Neutrophil (primary cell): ENCODE measurements around the gene ARHGEF19.
"Not testable (repeated sequence)": the region's sequence is repeated elsewhere in the genome, so short reads cannot be mapped to it uniquely, and the experiment has no call there.

Source experiments
- H3K27ac ChIP-seq: fragments of 200-600 bp; sonication (generic); 2 replicates; pipeline ENCODE4 v1.5.1; 2016; ENCODE audit warnings: mild to moderate bottlenecking, moderate library complexity
- H3K27me3 ChIP-seq: fragments of 200-600 bp; sonication (generic); 2 replicates; pipeline ENCODE4 v1.6.0; 2016; ENCODE audit warnings: mild to moderate bottlenecking
- H3K36me3 ChIP-seq: fragments of 200-600 bp; sonication (generic); 2 replicates; pipeline ENCODE4 v1.5.1; 2017
- H3K4me1 ChIP-seq, 2 experiments: fragments of 200-600 bp in 1 of 2; sonication (generic) in 1 of 2; 1 replicate in 1 of 2; 2 replicates in 1 of 2; pipeline versions ENCODE4 v1.5.1 to v1.6.1; 2013 to 2016; ENCODE audit warnings: low read depth in 1 of 2, low read length in 1 of 2, mild to moderate bottlenecking in 1 of 2, moderate library complexity in 1 of 2; ENCODE audit not compliant: control insufficient read depth in 1 of 2, insufficient read depth in 1 of 2
- H3K4me3 ChIP-seq, 2 experiments: fragments of 200-600 bp in 1 of 2; sonication (generic) in 1 of 2; 1 replicate in 1 of 2; 2 replicates in 1 of 2; pipeline ENCODE4 v1.5.1; 2013 to 2016; ENCODE audit warnings: low read depth in 1 of 2, low read length in 1 of 2, mild to moderate bottlenecking in 1 of 2, moderate library complexity in 1 of 2
- H3K9me3 ChIP-seq: fragments of 200-600 bp; sonication (generic); 2 replicates; pipeline ENCODE4 v1.5.1; 2016
- CTCF ChIP-seq: fragments of 200-600 bp; sonication (generic); IDR thresholded peaks from 2 replicates; pipeline ENCODE4 v1.5.1; 2016; ENCODE audit warnings: antibody characterized with exemption

Gene ARHGEF19

GRCh38 chr1:16168622-16169360, 43.7 kb downstream of the ARHGEF19 start:
- Histone ChIP-seq H3K27ac (no peak overlapping the region), H3K36me3 (no peaks in the 10 kb centered on the region), H3K4me1 (peaks cover 0 to 5% of the 10 kb centered on the region in 2 experiments), H3K27me3 (peaks cover 68% of the 10 kb centered on the region), H3K9me3 (no peaks in the 10 kb centered on the region), H3K4me3 (no peak overlapping the region)
- TF ChIP-seq CTCF, result no peak

GRCh38 chr1:16168144-16168495, 44.3 kb downstream of the ARHGEF19 start:
- H3K36me3 ChIP-seq, H3K4me3 ChIP-seq, H3K9me3 ChIP-seq, H3K4me1 ChIP-seq, H3K27ac ChIP-seq: not testable (repeated sequence)
- H3K27me3 ChIP-seq, result peaks cover 75% of the 10 kb centered on the region

GRCh38 chr1:16167331-16168143, 44.9 kb downstream of the ARHGEF19 start:
- Histone ChIP-seq H3K36me3 (no peaks in the 10 kb centered on the region), H3K4me1 (peaks cover 0 to under 1% of the 10 kb centered on the region in 2 experiments), H3K27me3 (peaks cover 81% of the 10 kb centered on the region), H3K27ac (no peak overlapping the region), H3K9me3 (no peaks in the 10 kb centered on the region), H3K4me3 (no peak overlapping the region)
- no peak for TF ChIP-seq CTCF

GRCh38 chr1:16166117-16166516, 46.3 kb downstream of the ARHGEF19 start:
- Histone ChIP-seq H3K4me3 (no peak overlapping the region), H3K27me3 (peaks cover 95% of the 10 kb centered on the region), H3K9me3 (no peaks in the 10 kb centered on the region), H3K36me3 (no peaks in the 10 kb centered on the region), H3K4me1 (peaks cover 0 to 4% of the 10 kb centered on the region in 2 experiments), H3K27ac (no peak overlapping the region)
- no peak for TF ChIP-seq CTCF

- peaks cover 0 to 4% of the 10 kb centered on the region in 2 experiments for H3K4me1 ChIP-seq
Observed at GRCh38 chr1:16165548-16165947, 46.9 kb downstream of the ARHGEF19 start.

More at GRCh38 chr1:16165548-16165947, 46.9 kb downstream of the ARHGEF19 start:
- no peaks in the 10 kb centered on the region for H3K9me3 ChIP-seq
- H3K27me3 ChIP-seq, result peaks cover 100% of the 10 kb centered on the region
- no peaks in the 10 kb centered on the region for H3K36me3 ChIP-seq
- no peak overlapping the region for H3K27ac ChIP-seq
- H3K4me3 ChIP-seq, result no peak overlapping the region
- no peak for TF ChIP-seq CTCF
